HG03469 (cell line): ENCODE data around the gene TGFBI.

ENCODE experiments used
- ATAC-seq: cut with Tn5 transposase; IDR thresholded peaks from one replicate; pipeline ENCODE4 v1.9.1; 2021; ENCODE audit warnings: mild to moderate bottlenecking, moderate library complexity, moderate number of reproducible peaks; ENCODE audit not compliant: unreplicated experiment

Gene TGFBI

GRCh38 chr5:136061630-136062365, 33.0 kb downstream of the TGFBI start:
- no peak for ATAC-seq

GRCh38 chr5:136062366-136063274, 33.8 kb downstream of the TGFBI start:
- ATAC-seq, result peak; percentile 74

GRCh38 chr5:136063778-136064465, 35.1 kb downstream of the TGFBI start:
- no peak for ATAC-seq

- no peak for ATAC-seq
These were observed 35.7 kb downstream of the TGFBI start for GRCh38 chr5:136064510-136064909.

DNA sequence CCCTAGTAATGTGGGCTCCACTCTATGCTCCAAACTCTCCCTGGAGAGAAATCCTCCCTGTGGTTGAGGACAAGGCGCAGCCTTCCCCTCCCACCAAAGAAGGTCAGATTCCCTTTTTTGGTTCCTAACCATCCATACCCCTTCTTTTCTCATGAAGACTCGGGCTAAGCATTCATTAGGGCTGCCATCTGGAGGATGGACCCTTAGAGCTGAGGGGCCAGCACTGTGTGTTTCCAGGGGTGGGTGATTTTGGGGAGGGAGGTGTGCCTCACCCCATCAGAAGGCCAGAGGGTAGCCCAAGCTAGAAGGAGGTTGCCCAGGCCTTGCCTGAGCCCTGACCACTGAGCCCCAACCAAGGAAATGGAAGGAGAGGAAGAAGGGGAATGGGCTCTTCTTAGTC, 36.8 kb downstream of the TGFBI start:
- no peak for ATAC-seq

DNA sequence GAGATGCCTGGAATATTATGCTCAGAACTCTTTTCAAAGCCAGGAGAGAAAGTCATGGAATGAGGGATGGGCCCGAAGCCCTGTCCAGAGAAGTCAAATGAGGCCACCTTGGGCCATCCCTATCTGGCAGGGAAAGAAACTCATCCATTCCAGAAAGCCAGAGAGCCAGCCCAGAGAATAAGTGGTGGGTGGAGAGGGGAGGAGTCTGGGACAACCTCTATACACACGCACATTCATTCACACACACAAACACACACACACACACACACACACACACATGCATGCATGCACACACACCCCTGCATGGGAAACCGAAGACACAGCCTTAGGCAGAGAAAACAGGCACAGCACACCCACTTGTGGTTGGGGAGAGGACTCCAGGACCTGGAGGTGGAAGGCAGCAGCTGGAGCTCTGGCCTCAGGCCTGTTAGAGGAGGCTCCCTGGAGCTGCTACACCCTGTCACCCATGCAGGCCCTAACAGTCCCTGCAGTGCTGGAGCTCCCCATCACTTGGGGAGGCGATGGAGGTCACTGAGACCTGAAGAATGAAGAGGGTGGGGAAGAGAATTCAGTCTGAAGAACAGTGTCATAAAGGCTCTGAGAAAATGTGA, 38.0 kb downstream of the TGFBI start:
- ATAC-seq, result no peak

DNA sequence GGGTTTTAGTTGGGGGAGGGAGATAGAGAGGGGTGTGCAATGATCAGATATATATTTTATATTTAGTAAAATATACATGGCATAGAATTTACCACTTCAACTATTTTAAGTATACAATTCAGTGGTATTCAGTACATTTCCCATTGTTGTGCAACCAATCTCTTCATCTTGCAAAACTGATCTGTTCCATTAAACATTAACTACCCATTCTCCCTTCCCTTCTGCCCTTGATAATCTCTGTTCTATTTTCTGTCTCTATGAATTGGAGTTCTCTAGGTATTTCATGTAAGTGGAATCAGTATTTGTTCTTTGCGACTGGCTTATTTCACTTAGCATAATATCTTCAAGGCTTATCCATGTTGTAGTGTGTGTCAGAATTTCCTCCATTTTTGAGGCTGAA, 38.6 kb downstream of the TGFBI start:
- no peak for ATAC-seq

GRCh38 chr5:136070486-136071285, 41.9 kb downstream of the TGFBI start:
- no peak for ATAC-seq

GRCh38 chr5:136073714-136074529, 45.1 kb downstream of the TGFBI start:
- ATAC-seq, result peak; percentile 73

GRCh38 chr5:136075466-136075891, 46.7 kb downstream of the TGFBI start:
- no peak for ATAC-seq

GRCh38 chr5:136076067-136076466, 47.3 kb downstream of the TGFBI start:
- ATAC-seq, result no peak

DNA sequence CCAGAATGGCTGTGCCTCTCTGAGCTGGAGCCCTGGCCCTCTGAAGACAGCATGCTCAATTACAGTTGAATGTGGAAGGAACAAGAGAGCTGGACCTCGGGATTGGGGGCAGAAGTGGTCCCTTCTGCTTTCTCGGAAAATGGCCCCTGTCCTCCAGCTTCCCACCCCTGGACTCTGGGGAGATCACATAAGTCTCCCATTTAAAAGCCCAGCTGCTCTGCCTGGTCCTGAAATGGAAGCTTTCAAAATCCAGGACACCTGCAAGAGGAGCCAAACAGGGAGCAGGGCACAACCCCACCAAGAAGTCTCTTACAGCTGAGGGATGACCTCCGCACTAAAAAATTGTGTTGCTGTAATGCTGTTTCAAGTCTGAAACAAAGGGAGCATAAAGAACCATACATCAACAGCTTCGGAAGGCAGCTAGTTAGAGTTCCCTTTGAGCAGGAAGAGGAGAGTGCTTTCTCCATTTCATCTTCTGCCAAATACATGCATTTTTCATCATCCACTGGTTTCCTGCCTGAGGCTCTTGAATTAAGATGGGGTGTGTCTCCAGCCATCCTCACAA, 48.2 kb downstream of the TGFBI start:
- ATAC-seq, result no peak

DNA sequence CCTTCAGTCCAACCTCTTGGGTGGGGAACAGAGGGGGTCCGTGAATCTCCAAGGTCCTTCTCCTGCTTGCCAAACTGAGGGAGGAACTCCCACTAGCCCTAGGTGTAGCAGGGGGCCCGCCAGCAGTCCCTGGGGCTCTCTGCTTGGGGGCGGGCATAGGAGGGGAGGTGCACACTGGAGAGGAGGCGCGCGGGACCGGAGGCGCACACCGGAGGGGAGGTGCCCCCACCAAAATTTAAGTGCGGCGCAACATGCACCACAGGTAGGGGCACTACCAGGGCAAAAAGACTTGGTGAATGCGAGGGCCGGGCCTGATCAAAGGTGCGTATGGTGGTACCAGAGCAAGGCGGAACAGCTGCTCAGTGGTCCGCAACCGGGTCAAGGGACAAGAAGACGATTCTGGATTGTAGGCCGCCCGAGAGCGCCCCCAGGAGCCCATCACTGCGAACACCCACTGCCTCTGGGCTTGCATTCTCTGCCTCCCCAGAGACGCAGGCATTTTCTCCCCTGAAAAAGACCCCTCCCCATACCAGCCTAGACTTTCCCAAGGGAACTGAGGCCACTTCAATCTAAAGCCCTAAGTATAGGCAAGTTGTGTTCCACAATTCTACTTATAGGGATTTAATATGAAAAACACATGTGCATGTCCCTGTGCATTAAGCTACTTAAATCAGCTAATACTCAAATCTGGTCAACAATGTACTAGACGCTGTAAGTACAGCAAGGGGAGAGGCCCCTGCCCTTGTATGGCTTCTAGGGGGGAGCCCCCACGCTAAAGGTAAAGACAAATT, 50.6 kb downstream of the TGFBI start:
- no peak for ATAC-seq

- no peak for ATAC-seq
These were observed 51.3 kb downstream of the TGFBI start for GRCh38 chr5:136080113-136080482.

DNA sequence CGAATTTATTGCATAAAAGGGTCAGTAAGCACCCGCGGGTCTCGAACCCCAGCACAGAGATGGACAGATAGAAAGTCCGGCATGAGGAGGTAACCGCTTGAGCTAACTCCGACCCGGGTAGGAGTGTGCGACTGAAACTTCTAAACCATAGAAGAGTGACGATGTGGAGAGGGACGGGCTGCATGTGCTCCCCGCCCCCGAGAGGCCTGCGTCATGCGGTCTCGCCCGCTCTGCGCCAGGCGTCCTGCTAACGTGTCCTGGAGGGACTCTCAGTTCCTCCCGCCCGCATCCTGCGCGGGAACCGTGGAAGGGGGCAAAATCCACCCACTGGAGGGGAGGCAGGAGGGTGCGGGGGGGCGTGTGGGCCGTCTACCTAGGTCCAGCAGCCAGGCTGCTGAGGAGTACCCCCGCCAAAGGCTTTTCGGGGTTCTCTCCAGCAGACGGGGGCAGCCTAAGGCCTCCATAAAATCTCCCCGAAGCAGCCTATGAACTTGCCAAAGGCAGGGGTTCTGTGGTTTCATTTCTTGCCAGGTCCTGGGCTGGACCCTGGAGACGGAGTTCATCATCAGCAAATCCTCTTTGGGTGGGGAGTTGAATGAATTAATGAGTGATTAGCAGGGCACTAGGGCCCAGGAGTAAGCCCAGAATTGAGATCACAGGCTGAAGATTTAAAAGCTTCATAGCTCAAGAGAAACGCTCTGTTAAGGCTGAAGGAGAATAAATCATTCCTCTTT, 51.9 kb downstream of the TGFBI start:
- ATAC-seq, result peak; percentile 80

DNA sequence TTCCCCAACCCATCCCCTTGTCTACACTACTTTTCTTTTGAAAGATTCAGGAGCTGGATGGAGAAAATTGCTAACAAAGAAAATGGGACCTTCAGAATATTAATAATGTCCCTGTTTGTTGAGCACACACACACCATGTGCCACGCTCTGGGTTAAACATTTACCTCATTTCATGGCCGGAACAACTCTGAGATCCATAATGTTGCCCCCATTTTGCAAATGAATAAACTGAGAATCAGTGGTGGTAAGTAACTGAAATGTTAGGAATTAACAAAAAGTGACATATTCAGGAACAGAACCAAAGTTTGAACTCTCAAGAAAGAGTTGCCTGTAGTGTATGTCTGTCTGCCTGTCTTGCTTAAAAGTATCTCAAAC, 52.4 kb downstream of the TGFBI start:
- no peak for ATAC-seq

- no peak for ATAC-seq
These were observed 53.8 kb downstream of the TGFBI start for GRCh38 chr5:136082390-136083193.
